Measurements from ENCODE around the gene MYPN.

- TF ChIP-seq CTCF (IDR thresholded peaks at IDR 0.05) (no peak), POLR2A (IDR thresholded peaks at IDR 0.05) (no peak)
These were observed 27.4 kb upstream of the MYPN start for GRCh38 chr10:68081916-68082315.
